Measurements from ENCODE around the gene GOLGA6L6.
"Not testable (repeated sequence)": the region's sequence is repeated elsewhere in the genome, so short reads cannot be mapped to it uniquely, and the experiment has no call there.

The GOLGA6L6 gene, protein sequence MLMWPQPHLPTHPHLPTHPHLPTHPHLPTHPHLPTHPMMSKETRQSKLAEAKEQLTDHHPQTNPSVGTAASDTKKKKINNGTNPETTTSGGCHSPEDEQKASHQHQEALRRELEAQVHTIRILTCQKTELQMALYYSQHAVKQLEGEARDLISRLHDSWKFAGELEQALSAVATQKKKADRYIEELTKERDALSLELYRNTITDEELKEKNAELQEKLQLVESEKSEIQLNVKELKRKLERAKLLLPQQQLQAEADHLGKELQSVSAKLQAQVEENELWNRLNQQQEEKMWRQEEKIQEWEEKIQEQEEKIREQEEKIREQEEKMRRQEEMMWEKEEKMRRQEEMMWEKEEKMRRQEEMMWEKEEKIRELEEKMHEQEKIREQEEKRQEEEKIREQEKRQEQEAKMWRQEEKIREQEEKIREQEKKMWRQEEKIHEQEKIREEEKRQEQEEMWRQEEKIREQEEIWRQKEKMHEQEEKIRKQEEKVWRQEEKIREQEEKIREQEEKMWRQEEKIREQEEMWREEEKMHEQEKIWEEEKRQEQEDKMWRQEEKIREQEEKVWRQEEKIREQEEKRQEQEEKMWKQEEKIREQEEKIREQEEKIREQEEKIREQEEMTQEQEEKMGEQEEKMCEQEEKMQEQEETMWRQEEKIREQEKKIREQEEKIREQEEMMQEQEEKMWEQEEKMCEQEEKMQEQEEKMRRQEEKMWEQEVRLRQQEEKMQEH

DNA sequence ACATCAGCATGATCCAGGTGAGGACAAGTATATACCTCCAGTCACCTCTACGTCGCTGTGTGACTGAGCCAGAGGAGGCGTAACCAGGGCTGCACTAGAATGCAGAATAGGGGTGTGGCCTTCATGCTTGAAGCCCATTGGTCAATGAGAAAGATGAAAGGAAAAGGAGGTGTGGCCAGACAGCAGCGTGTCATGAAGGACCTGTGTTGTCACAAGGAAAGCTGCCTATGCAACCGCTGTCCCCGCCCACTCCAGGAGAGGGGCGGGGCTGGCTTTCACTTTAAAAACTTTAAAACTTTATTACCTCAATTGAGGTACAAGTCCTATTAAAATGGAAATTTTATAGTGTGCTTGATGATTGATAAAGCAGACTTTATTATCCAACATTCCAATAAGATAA lies at the start of gene GOLGA6L6:
Gene GOLGA6L6, minus strand, starts transcription at position 101 of the 400 bp plus-strand sequence. Its CDS starts 91 bp downstream, at position 10.
- DNase-seq, result not testable (repeated sequence)

DNA sequence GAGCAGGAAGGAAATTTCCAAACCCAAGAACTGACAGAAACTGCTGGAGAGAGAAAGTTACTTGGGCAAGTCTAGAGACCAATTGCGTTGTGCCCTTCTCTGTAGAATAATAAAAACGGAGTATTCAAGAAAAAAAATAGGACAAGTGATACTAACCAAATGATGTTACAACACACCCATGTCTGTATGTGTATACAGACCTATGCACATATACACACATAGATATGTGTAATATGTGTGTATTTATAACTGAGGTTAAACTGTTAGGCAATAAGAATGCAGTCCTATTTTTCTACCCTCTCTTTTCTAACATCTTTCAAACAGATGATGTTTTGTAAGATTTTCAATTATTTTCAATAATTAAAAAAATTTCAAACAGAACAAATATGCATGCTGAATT lies 48.5 kb upstream of the GOLGA6L6 start:
- not testable (repeated sequence) for DNase-seq

DNA sequence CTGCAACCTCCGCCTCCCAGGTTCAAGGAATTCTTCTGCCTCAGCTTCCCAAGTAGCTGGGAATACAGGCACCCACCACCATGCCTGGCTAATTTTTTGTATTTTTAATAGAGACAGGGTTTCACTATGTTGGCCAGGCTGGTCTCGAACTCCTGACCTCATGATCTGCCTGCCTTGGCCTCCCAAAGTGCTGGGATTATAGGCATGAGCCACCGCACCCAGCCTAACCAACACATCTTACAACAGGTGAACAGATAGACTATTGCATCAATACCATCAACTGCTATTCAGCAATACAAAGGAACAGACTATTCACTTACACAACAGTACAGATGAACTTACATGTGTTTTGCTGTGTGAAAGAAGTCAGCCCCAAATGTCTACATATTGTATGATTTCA lies 45.2 kb upstream of the GOLGA6L6 start:
- DNase-seq, result not testable (repeated sequence)

DNA sequence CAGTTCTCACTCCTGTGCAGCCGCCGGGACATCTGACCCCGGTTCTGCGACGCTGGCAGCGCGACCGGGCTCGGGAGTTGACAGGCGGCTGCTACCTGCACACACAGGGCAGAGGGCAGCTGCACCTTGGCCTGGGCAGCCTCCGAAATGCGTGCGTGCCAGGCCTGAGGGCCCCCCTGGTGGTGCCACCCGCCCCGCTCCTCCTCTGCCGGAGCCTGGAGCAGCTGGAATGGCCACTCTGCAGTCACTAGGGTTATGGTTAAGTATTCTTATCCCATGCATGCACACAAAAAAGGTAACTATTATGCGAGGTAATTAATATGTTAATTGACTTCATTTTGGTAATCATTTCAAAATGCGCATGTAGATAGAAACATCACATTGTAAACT lies 41.1 kb upstream of the GOLGA6L6 start:
- DNase-seq, result not testable (repeated sequence)

DNA sequence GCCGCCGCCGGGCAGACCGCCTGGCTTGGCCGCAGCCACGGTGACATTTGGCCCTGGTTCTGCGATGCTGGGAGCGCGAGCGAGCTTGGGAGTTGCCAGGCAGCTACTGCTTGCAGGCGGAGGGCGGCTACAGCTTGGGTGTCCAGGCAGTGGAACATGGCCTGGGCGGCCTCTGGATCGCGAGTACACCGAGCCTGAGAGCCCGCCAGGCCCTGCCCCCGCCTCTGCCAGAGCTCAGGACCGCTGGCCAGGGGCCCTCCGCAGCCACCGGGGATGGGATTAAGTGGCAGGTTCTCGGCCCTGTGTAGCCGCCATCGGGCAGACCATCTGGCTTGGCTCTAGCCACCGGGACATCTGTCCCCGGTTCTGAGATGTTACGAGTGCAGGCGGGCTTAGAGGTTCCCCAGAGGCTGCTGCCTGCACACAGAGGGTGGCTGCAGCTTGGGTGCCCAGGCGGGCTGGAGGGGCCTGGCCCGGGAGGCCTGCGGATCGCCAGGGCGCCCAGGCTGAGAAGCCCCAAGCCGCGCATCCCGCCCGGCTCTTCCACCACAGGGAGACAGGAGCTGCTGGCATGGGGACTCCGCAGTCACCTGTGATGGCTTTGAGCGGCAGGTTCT lies 40.6 kb upstream of the GOLGA6L6 start:
- DNase-seq, result not testable (repeated sequence)

DNA sequence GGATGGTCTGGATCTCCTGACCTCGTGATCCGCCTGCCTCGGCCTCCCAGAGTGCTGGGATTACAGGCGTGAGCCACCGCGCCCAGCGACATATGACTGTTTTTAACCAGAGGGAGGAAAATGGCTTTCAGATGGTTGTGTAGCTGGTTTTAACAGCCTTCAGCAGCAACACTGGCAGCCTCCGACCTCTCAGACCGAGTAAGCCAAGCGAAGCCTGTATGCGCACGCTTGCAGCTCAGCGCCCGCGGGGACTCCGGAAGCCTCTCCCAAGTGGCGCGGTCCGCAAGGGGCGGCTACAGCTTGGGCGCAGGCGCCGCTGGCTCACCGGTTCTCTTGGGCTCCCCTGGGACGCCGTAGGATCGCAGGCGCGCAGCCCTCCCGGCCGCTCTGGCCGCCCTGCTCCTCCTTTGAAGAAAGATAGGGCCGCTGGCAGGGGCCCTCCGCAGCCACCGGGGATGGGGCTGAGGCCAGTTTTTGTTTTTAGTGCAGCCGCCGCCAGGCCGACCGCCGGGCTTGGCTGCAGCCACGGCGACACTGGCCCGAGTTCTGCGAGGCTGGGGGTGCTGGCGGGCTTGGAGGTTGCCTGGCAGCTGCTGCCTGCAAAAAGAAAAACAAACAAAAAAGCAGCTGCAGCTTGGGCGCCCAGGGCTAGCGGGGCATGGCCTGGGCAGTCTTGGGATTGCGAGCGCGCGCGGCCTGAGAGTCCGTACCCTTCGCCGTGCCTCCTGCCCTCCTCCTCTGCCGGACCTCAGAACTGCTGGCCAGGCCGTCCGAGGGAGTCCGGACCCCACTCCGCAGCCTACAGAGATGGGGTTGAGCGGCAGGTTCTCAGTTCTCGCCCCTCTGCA lies 39.9 kb upstream of the GOLGA6L6 start:
- DNase-seq, result not testable (repeated sequence)

DNA sequence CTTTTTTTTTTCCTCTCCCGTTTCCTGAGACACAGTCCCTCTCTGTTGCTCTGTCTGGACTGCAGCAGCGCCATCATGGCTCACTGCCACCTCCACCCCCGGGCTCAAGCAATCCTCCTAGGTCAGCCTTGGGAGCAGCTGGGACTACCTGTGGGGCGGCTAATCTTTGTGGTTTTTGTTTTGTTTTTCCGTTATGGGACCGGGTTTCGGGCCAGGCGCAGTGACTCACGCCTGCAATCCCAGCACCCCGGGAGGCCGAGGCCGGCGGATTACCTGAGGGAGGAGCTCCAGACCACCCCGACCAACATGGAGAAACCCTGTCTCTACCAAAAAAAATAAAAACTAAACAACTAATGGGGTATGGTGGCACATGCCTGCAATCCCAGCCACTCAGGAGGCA lies 38.1 kb upstream of the GOLGA6L6 start:
- not testable (repeated sequence) for DNase-seq

DNA sequence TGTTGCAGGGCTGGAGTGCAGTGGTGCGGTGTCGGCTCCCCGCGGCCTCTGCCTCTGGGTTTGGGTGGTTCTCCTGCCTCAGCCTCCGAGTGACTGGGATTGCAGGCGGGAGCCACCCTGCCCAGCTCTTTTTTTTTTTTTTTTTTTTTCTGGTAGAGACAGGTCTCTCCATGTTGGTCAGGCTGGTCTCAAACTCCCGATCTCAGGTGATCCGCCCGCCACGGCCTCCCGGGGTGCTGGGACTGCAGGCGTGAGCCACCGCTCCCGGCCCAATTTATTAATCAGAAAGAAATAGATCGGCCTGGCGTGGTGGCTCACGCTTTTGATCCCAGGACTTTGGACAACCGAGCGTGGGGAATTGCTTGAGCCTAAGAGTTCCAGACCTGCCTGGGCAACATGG lies 9.7 kb upstream of the GOLGA6L6 start:
- not testable (repeated sequence) for DNase-seq

DNA sequence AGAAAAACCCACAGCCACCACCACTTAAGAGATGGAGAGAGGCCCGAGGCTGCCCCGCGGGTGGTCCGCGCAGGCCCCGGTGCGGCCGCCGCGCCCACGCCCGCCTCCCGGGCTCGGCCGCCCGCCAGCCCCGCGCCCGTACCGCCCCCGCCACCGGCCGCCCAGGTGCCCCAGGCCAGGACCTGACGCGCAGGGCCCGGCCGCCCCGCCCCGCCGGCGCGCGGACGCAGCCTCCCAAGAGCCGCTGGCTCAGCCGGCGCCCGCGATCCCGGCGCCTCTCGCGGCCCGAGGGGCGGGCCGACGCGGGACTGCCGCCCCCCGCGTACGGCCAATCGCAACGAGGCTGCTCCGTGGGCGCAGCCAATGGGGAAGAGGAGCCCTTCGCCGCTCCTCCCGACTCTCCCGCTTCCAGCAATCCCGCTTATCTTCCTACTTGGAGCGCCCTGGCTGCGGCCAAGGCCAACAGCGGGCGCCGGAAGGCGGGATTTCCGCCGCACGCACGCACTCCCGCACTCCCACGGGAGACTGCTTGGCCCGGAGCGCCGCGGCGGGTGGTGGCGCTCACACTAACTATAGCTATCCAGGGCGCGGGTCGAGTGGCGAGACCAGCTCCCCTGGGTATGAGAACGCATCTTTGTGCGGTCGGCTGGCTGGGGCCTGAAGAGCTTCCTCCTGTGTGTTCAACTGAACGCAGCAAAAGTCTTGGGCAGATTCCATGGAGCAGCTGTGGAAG lies 35.5 kb downstream of the GOLGA6L6 start:
- DNase-seq, result not testable (repeated sequence)

DNA sequence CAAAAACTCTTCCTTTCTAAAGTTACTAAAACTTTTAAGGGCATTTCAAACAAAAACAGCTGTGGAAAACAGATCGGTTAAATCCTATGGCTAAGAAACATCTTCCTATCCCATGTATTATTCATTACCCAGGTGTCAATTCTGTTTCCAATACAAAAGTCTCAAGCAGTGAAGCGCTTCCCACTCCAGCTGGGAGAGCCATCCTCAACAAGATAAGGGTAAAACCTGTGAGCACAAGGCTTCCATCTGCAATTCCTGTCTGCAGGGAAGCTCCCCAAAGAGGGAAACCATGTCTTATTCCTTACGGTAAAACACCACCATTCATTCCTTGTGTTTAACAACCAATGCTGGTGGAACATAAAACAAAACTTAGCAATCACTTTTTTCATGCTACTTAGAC lies 38.8 kb downstream of the GOLGA6L6 start:
- not testable (repeated sequence) for DNase-seq

DNA sequence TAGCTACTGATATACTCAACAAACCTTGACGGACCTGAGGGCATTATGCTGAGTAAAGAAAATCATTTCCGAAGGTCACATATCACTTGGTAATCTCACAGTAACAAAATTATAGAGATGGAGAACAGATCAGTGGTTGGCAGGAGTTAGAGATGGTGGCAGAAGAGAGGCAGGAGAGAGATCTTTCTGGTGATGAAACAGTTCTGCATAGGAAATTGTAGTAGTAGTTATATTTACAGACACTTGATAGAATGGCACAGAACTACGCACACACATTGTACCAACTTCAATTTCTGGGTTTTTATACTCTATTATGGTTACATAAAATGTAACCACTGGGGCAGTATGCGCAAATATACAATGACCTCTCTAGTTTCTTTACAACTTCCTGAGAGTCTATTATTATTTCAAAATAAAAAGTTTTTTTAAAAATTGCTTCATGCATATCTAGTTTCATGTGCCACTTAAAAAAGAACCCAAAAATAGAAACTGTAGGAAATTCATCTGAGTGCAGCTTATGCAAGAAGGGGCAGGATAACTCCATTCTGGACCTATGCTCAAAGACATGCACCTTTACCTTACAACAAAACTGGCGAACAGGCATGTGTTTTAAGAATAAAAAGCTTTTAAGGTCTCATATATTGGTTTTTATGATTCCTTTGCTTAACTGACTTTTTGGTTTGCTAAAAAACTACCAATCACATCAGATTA lies 39.9 kb downstream of the GOLGA6L6 start:
- not testable (repeated sequence) for DNase-seq

DNA sequence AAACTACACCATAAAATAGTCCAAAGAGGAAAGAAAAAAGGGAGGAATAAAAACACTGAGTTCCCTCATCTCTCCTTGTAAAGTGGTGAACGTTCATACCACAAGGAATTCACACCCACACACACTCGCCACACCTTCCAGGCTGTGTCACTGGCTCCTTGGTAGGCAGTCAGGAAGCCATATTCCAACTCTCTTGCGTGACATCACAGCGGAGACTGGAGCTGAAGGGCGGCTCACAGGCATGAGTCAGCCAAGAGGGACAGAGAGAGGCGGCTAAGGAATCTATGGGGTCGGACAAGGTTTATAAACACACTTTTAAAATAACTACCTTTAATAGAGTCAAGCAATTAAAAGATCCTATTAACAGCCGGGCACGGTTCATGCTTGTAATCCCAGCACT lies 43.8 kb downstream of the GOLGA6L6 start:
- not testable (repeated sequence) for DNase-seq

DNA sequence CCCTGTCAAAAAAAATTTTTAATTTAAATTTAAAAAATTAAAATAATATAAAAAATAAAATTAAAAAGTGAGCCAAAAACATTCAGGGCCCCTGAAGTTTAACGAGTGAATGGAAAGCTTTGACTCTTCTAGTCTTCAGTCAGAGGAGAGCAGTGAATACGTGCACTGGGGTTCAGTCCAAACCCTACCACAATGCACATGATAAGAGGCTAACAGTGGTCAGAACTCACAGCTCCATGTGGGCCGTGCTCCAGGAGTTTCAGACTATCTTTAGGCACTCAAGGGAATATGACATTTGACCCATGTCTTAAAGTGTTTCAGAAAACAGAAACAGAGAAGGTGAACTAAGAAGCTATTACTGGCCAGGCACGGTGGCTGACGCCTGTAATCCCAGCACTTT lies 48.6 kb downstream of the GOLGA6L6 start:
- DNase-seq, result not testable (repeated sequence)

DNA sequence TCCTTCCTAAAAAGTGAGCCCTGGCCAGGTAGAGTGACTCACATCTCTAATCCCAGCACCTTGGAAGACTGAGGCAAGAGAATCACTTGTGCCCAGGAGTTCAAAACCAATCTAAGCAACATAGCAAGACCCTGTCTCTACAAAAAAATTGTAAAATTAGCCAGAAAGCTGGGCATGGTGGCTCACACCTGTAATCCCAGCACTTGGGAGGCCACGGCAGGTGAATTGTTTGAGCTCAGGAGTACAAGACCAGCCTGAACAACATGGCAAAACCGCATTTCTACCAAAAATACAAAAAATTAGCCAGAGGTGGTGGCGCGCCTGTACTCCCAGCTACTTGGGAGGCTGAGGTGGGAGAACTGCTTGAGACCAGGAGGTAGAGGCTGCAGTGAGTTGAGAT lies 49.0 kb downstream of the GOLGA6L6 start:
- not testable (repeated sequence) for DNase-seq

DNA sequence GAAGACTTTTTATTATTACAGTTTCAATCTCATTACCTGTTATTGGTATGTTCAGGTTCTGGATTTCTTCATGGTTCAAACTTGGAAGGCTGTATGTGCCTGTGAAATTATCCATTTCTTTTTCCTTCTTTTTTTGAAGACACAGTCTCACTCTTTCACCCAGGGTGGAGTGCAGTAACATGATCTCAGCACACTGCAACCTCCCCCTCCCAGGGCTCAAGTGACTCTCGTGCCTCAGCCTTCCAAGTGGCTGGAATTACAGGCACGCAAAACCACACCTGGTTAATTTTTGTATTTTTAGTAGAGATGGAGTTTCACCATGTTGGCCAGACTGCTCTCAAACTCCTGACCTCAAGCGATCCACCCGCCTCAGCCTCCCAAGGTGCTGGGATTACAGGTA lies 52.3 kb downstream of the GOLGA6L6 start:
- not testable (repeated sequence) for DNase-seq

Measured in NCI-H1694 (cell line).